ENCODE measurements around the gene HMGXB4.

The HMGXB4 gene

GRCh38 chr22:35299673-35300499, 42.6 kb downstream of the HMGXB4 start, which contains the start of gene TOM1:
Gene TOM1, plus strand, starts transcription at chr22:35299894. Its CDS starts 35 bp downstream, at chr22:35299929.
- peaks cover 18% of the 10 kb centered on the region for H3K36me3 ChIP-seq (ENCODE audit: control insufficient read depth, low read depth, low read length)
- peak within 1 kb of the TSS; percentile 52 for H3K9ac ChIP-seq (ENCODE audit: low read length)
- no peaks in the 10 kb centered on the region for H3K9me3 ChIP-seq (ENCODE audit: control insufficient read depth, low read depth, low read length)
- H3K4me1 ChIP-seq (ENCODE audit: control insufficient read depth, low read depth, low read length): peaks cover 5% of the 10 kb centered on the region
- peak within 1 kb of the TSS; percentile 59 for H3K27ac ChIP-seq (ENCODE audit: low read length)
- peak within 1 kb of the TSS; percentile 91 for H3K4me3 ChIP-seq (ENCODE audit: low read length)
- H3K27me3 ChIP-seq (ENCODE audit: control insufficient read depth, insufficient read depth, low read length): no peaks in the 10 kb centered on the region

- Histone ChIP-seq H3K9ac (ENCODE audit: low read length) (no peak overlapping the region), H3K9me3 (ENCODE audit: control insufficient read depth, low read depth, low read length) (no peaks in the 10 kb centered on the region), H3K4me1 (ENCODE audit: control insufficient read depth, low read depth, low read length) (peaks cover 5% of the 10 kb centered on the region), H3K27me3 (ENCODE audit: control insufficient read depth, insufficient read depth, low read length) (no peaks in the 10 kb centered on the region), H3K4me3 (ENCODE audit: low read length) (no peak overlapping the region), H3K36me3 (ENCODE audit: control insufficient read depth, low read depth, low read length) (peaks cover 5% of the 10 kb centered on the region), H3K27ac (ENCODE audit: low read length) (no peak overlapping the region)
These were observed 44.1 kb downstream of the HMGXB4 start for GRCh38 chr22:35301372-35301874.

- no peaks in the 10 kb centered on the region for H3K27me3 ChIP-seq (ENCODE audit: control insufficient read depth, insufficient read depth, low read length)
- H3K27ac ChIP-seq (ENCODE audit: low read length): no peak overlapping the region
- H3K4me1 ChIP-seq (ENCODE audit: control insufficient read depth, low read depth, low read length): peaks cover 5% of the 10 kb centered on the region
- no peaks in the 10 kb centered on the region for H3K9me3 ChIP-seq (ENCODE audit: control insufficient read depth, low read depth, low read length)
- H3K4me3 ChIP-seq (ENCODE audit: low read length): no peak overlapping the region
- no peaks in the 10 kb centered on the region for H3K36me3 ChIP-seq (ENCODE audit: control insufficient read depth, low read depth, low read length)
- H3K9ac ChIP-seq (ENCODE audit: low read length): no peak overlapping the region
These were observed 45.8 kb downstream of the HMGXB4 start for GRCh38 chr22:35303029-35303624.

GRCh38 chr22:35305525-35306070, 48.3 kb downstream of the HMGXB4 start:
- Histone ChIP-seq H3K4me1 (ENCODE audit: control insufficient read depth, low read depth, low read length) (no peaks in the 10 kb centered on the region), H3K36me3 (ENCODE audit: control insufficient read depth, low read depth, low read length) (no peaks in the 10 kb centered on the region), H3K27ac (ENCODE audit: low read length) (no peak overlapping the region)

GRCh38 chr22:35306350-35306967, 49.2 kb downstream of the HMGXB4 start:
- no peak overlapping the region for H3K4me3 ChIP-seq (ENCODE audit: low read length)
- H3K4me1 ChIP-seq (ENCODE audit: control insufficient read depth, low read depth, low read length): no peaks in the 10 kb centered on the region
- H3K27me3 ChIP-seq (ENCODE audit: control insufficient read depth, insufficient read depth, low read length): no peaks in the 10 kb centered on the region
- H3K9me3 ChIP-seq (ENCODE audit: control insufficient read depth, low read depth, low read length): no peaks in the 10 kb centered on the region
- no peak overlapping the region for H3K9ac ChIP-seq (ENCODE audit: low read length)
- H3K27ac ChIP-seq (ENCODE audit: low read length): no peak overlapping the region
- no peaks in the 10 kb centered on the region for H3K36me3 ChIP-seq (ENCODE audit: control insufficient read depth, low read depth, low read length)

More at GRCh38 chr22:35305525-35306070, 48.3 kb downstream of the HMGXB4 start:
- H3K9me3 ChIP-seq (ENCODE audit: control insufficient read depth, low read depth, low read length): no peaks in the 10 kb centered on the region
- H3K27me3 ChIP-seq (ENCODE audit: control insufficient read depth, insufficient read depth, low read length): no peaks in the 10 kb centered on the region
- no peak overlapping the region for H3K4me3 ChIP-seq (ENCODE audit: low read length)
- H3K9ac ChIP-seq (ENCODE audit: low read length): no peak overlapping the region

GRCh38 chr22:35307372-35307771, 50.1 kb downstream of the HMGXB4 start:
- H3K27ac ChIP-seq (ENCODE audit: low read length): no peak overlapping the region
- no peaks in the 10 kb centered on the region for H3K27me3 ChIP-seq (ENCODE audit: control insufficient read depth, insufficient read depth, low read length)
- H3K9ac ChIP-seq (ENCODE audit: low read length): no peak overlapping the region
- no peak overlapping the region for H3K4me3 ChIP-seq (ENCODE audit: low read length)
- H3K4me1 ChIP-seq (ENCODE audit: control insufficient read depth, low read depth, low read length): no peaks in the 10 kb centered on the region
- H3K9me3 ChIP-seq (ENCODE audit: control insufficient read depth, low read depth, low read length): no peaks in the 10 kb centered on the region
- no peaks in the 10 kb centered on the region for H3K36me3 ChIP-seq (ENCODE audit: control insufficient read depth, low read depth, low read length)

GRCh38 chr22:35307892-35308291, 50.6 kb downstream of the HMGXB4 start:
- H3K27me3 ChIP-seq (ENCODE audit: control insufficient read depth, insufficient read depth, low read length): no peaks in the 10 kb centered on the region
- no peak overlapping the region for H3K27ac ChIP-seq (ENCODE audit: low read length)
- H3K36me3 ChIP-seq (ENCODE audit: control insufficient read depth, low read depth, low read length): no peaks in the 10 kb centered on the region
- no peak overlapping the region for H3K4me3 ChIP-seq (ENCODE audit: low read length)
- H3K4me1 ChIP-seq (ENCODE audit: control insufficient read depth, low read depth, low read length): no peaks in the 10 kb centered on the region
- H3K9ac ChIP-seq (ENCODE audit: low read length): no peak overlapping the region
- no peaks in the 10 kb centered on the region for H3K9me3 ChIP-seq (ENCODE audit: control insufficient read depth, low read depth, low read length)

- H3K27me3 ChIP-seq (ENCODE audit: control insufficient read depth, insufficient read depth, low read length): no peaks in the 10 kb centered on the region
- no peak overlapping the region for H3K9ac ChIP-seq (ENCODE audit: low read length)
- H3K36me3 ChIP-seq (ENCODE audit: control insufficient read depth, low read depth, low read length): no peaks in the 10 kb centered on the region
- H3K4me3 ChIP-seq (ENCODE audit: low read length): no peak overlapping the region
- H3K27ac ChIP-seq (ENCODE audit: low read length): no peak overlapping the region
- no peaks in the 10 kb centered on the region for H3K4me1 ChIP-seq (ENCODE audit: control insufficient read depth, low read depth, low read length)
- no peaks in the 10 kb centered on the region for H3K9me3 ChIP-seq (ENCODE audit: control insufficient read depth, low read depth, low read length)
These were observed 51.3 kb downstream of the HMGXB4 start for GRCh38 chr22:35308480-35309021.

GRCh38 chr22:35310556-35311550, 53.6 kb downstream of the HMGXB4 start:
- H3K36me3 ChIP-seq (ENCODE audit: control insufficient read depth, low read depth, low read length): no peaks in the 10 kb centered on the region
- no peaks in the 10 kb centered on the region for H3K9me3 ChIP-seq (ENCODE audit: control insufficient read depth, low read depth, low read length)
- H3K4me3 ChIP-seq (ENCODE audit: low read length): no peak overlapping the region
- no peak overlapping the region for H3K9ac ChIP-seq (ENCODE audit: low read length)
- H3K27me3 ChIP-seq (ENCODE audit: control insufficient read depth, insufficient read depth, low read length): no peaks in the 10 kb centered on the region
- no peak overlapping the region for H3K27ac ChIP-seq (ENCODE audit: low read length)
- no peaks in the 10 kb centered on the region for H3K4me1 ChIP-seq (ENCODE audit: control insufficient read depth, low read depth, low read length)

- Histone ChIP-seq H3K27me3 (ENCODE audit: control insufficient read depth, insufficient read depth, low read length) (no peaks in the 10 kb centered on the region), H3K9ac (ENCODE audit: low read length) (no peak overlapping the region), H3K4me1 (ENCODE audit: control insufficient read depth, low read depth, low read length) (no peaks in the 10 kb centered on the region), H3K27ac (ENCODE audit: low read length) (no peak overlapping the region), H3K36me3 (ENCODE audit: control insufficient read depth, low read depth, low read length) (no peaks in the 10 kb centered on the region), H3K4me3 (ENCODE audit: low read length) (no peak overlapping the region), H3K9me3 (ENCODE audit: control insufficient read depth, low read depth, low read length) (no peaks in the 10 kb centered on the region)
These were observed 54.3 kb downstream of the HMGXB4 start for GRCh38 chr22:35311551-35311999.

All from iPS-18a (cell line).